Astrocyte of the cerebellum (primary cell): Measurements from ENCODE around the gene HSPA13.

ENCODE experiments used
- DNase-seq: peaks from one replicate; pipeline ENCODE4 v3.0.0-alpha.2; 2011; ENCODE audit warnings: low read depth
- H3K4me3 ChIP-seq: 2 replicates; pipeline ENCODE4 v1.5.1; 2011; ENCODE audit warnings: mild to moderate bottlenecking, low read depth, low read length, moderate library complexity
- CTCF ChIP-seq: IDR thresholded peaks from 2 replicates; pipeline ENCODE4 v1.5.1; 2012; ENCODE audit warnings: low read length, low read depth, moderate library complexity, mild to moderate bottlenecking; ENCODE audit errors: missing control alignments
- in situ Hi-C: cut with HindIII; loops from 2 replicates; pipeline ENCODE4 v1.10.0; 2017; ENCODE audit warnings: low sequenced_read_pairs

Gene HSPA13

GRCh38 chr21:14325595-14325994, 57.4 kb downstream of the HSPA13 start:
- in situ Hi-C loops = no loop called here
- TF ChIP-seq CTCF = no peak
- no peak for DNase-seq
- no peak overlapping the region for H3K4me3 ChIP-seq
